Activated effector memory CD4-positive, alpha-beta T cell treated with Interleukin-2 at 50 U/mL for 16 hours (primary cell): ENCODE data around the gene CLSTN3.

Experiments
- DNase-seq: peaks from one replicate; pipeline ENCODE4 v3.0.0-alpha.2; 2020

CLSTN3 gene

GRCh38 chr12:7193674-7194073, 63.5 kb downstream of the CLSTN3 start:
- no peak for DNase-seq

- no peak for DNase-seq
These were observed 67.7 kb downstream of the CLSTN3 start for GRCh38 chr12:7197841-7198240.

GRCh38 chr12:7203109-7203508, 72.9 kb downstream of the CLSTN3 start:
- DNase-seq, result no peak

- no peak for DNase-seq
These were observed 74.9 kb downstream of the CLSTN3 start for GRCh38 chr12:7205091-7205490.

GRCh38 chr12:7206691-7207090, 76.5 kb downstream of the CLSTN3 start:
- DNase-seq, result no peak

GRCh38 chr12:7207866-7208625, 77.9 kb downstream of the CLSTN3 start:
- no peak for DNase-seq
